SJCRH30 (cell line): ENCODE data around the gene TRIM44. TPM values are rescaled to one million over a fixed set of nuclear protein-coding genes. Genes with fewer than 3 reads are reported as not detected.

Experiments used
- DNase-seq, 2 experiments: peaks; one replicate each; pipeline ENCODE4 v3.0.0-alpha.2; 2015 to 2020
- H3K27ac ChIP-seq: fragments of 250-450 bp; sonication (Bioruptor Pico); 2 replicates; pipeline ENCODE4 v1.5.1; 2020; ENCODE audit warnings: mild to moderate bottlenecking, moderate library complexity
- H3K27me3 ChIP-seq: fragments of 250-450 bp; sonication (Bioruptor Pico); 2 replicates; pipeline ENCODE4 v1.5.1; 2020; ENCODE audit warnings: mild to moderate bottlenecking, moderate library complexity
- H3K36me3 ChIP-seq: fragments of 250-450 bp; sonication (Bioruptor Pico); 2 replicates; pipeline ENCODE4 v1.5.1; 2020; ENCODE audit warnings: mild to moderate bottlenecking, moderate library complexity
- H3K4me1 ChIP-seq: fragments of 250-450 bp; sonication (Bioruptor Pico); 2 replicates; pipeline ENCODE4 v1.5.1; 2020; ENCODE audit warnings: mild to moderate bottlenecking, moderate library complexity
- H3K4me3 ChIP-seq: fragments of 250-450 bp; sonication (Bioruptor Pico); 2 replicates; pipeline ENCODE4 v1.5.1; 2020; ENCODE audit warnings: mild to moderate bottlenecking, moderate library complexity
- H3K9me3 ChIP-seq: fragments of 250-450 bp; sonication (Bioruptor Pico); replicated peaks from 2 replicates; pipeline ENCODE4 v1.5.1; 2020; ENCODE audit warnings: mild to moderate bottlenecking, moderate library complexity
- total RNA-seq: library from RNA; depleted of rRNA; stranded (reverse); fragments of >200 nt; shearing (Covaris generic); gene quantifications from 2 replicates; pipeline ENCODE4 v1.2.3, GENCODE V29; 2014

Gene TRIM44
- total RNA-seq, 1 experiment from 2014 or later = 66.8 TPM

- 0 out of 2 replicates have a peak, but pooled peaks cover 11% of the 10 kb centered on the region for H3K36me3 ChIP-seq
- peaks cover 7% of the 10 kb centered on the region for H3K4me1 ChIP-seq
- no peak overlapping the region for H3K27ac ChIP-seq
- no peak for DNase-seq
- no peaks in the 10 kb centered on the region for H3K9me3 ChIP-seq
- H3K27me3 ChIP-seq = no peaks in the 10 kb centered on the region
- no peak overlapping the region for H3K4me3 ChIP-seq
Measured at GRCh38 chr11:35800970-35801953, 138.7 kb downstream of the TRIM44 start.

GRCh38 chr11:35802221-35802620, 139.6 kb downstream of the TRIM44 start:
- no peak overlapping the region for H3K4me3 ChIP-seq
- DNase-seq = no peak
- H3K27me3 ChIP-seq = no peaks in the 10 kb centered on the region
- H3K36me3 ChIP-seq = peaks cover 11% of the 10 kb centered on the region; the same call in 1 of the 2 replicates
- H3K4me1 ChIP-seq = no peaks in the 10 kb centered on the region
- no peaks in the 10 kb centered on the region for H3K9me3 ChIP-seq
- H3K27ac ChIP-seq = no peak overlapping the region

- peaks cover 11% of the 10 kb centered on the region; the same call in 1 of the 2 replicates for H3K36me3 ChIP-seq
- no peak for DNase-seq
Measured at GRCh38 chr11:35802672-35803071, 140.1 kb downstream of the TRIM44 start.

GRCh38 chr11:35803115-35803514, 140.5 kb downstream of the TRIM44 start:
- Histone ChIP-seq H3K4me3 (no peak overlapping the region), H3K27me3 (no peaks in the 10 kb centered on the region), H3K36me3 (peaks cover 11% of the 10 kb centered on the region; the same call in 1 of the 2 replicates), H3K27ac (no peak overlapping the region), H3K9me3 (no peaks in the 10 kb centered on the region), H3K4me1 (no peaks in the 10 kb centered on the region)
- DNase-seq = no peak

More at GRCh38 chr11:35802672-35803071, 140.1 kb downstream of the TRIM44 start:
- H3K9me3 ChIP-seq = no peaks in the 10 kb centered on the region
- no peak overlapping the region for H3K27ac ChIP-seq
- no peaks in the 10 kb centered on the region for H3K27me3 ChIP-seq
- H3K4me1 ChIP-seq = no peaks in the 10 kb centered on the region
- no peak overlapping the region for H3K4me3 ChIP-seq

- Histone ChIP-seq H3K27ac (no peak overlapping the region), H3K4me3 (no peak overlapping the region), H3K36me3 (peaks cover 14% of the 10 kb centered on the region; the same call in 1 of the 2 replicates), H3K4me1 (no peaks in the 10 kb centered on the region), H3K9me3 (no peaks in the 10 kb centered on the region), H3K27me3 (no peaks in the 10 kb centered on the region)
- DNase-seq = no peak
Measured at GRCh38 chr11:35804451-35805040, 142.0 kb downstream of the TRIM44 start.

GRCh38 chr11:35809561-35809960, 147.0 kb downstream of the TRIM44 start:
- Histone ChIP-seq H3K27me3 (no peaks in the 10 kb centered on the region), H3K27ac (no peak overlapping the region), H3K4me3 (no peak overlapping the region), H3K4me1 (no peaks in the 10 kb centered on the region), H3K36me3 (peaks cover 8% of the 10 kb centered on the region; the same call in 1 of the 2 replicates), H3K9me3 (no peaks in the 10 kb centered on the region)
- no peak for DNase-seq

- H3K27me3 ChIP-seq = no peaks in the 10 kb centered on the region
- peaks cover 8% of the 10 kb centered on the region; the same call in 1 of the 2 replicates for H3K36me3 ChIP-seq
- DNase-seq = no peak
- H3K4me1 ChIP-seq = no peaks in the 10 kb centered on the region; the same call in 1 of the 2 replicates
- no peak overlapping the region for H3K4me3 ChIP-seq
- H3K27ac ChIP-seq = no peak overlapping the region
- no peaks in the 10 kb centered on the region for H3K9me3 ChIP-seq
Measured at GRCh38 chr11:35810045-35810645, 147.6 kb downstream of the TRIM44 start.

- no peak overlapping the region for H3K27ac ChIP-seq
- no peak overlapping the region for H3K4me3 ChIP-seq
- H3K27me3 ChIP-seq = no peaks in the 10 kb centered on the region
- H3K36me3 ChIP-seq = peaks cover 8% of the 10 kb centered on the region; the same call in 1 of the 2 replicates
- no peaks in the 10 kb centered on the region for H3K9me3 ChIP-seq
- H3K4me1 ChIP-seq = no peaks in the 10 kb centered on the region; the same call in 1 of the 2 replicates
- no peak for DNase-seq
Measured at GRCh38 chr11:35811783-35812182, 149.2 kb downstream of the TRIM44 start.

- no peak for DNase-seq
- Histone ChIP-seq H3K36me3 (peaks cover 8% of the 10 kb centered on the region; the same call in 1 of the 2 replicates), H3K9me3 (no peaks in the 10 kb centered on the region), H3K27me3 (no peaks in the 10 kb centered on the region), H3K4me1 (no peaks in the 10 kb centered on the region; the same call in 1 of the 2 replicates), H3K4me3 (no peak overlapping the region), H3K27ac (no peak overlapping the region)
Measured at GRCh38 chr11:35812828-35813227, 150.3 kb downstream of the TRIM44 start.

- no peak overlapping the region for H3K27ac ChIP-seq
- DNase-seq = no peak
- H3K4me3 ChIP-seq = no peak overlapping the region
- no peaks in the 10 kb centered on the region for H3K27me3 ChIP-seq
- H3K4me1 ChIP-seq = no peaks in the 10 kb centered on the region; the same call in 1 of the 2 replicates
- H3K36me3 ChIP-seq = peaks cover 8% of the 10 kb centered on the region; the same call in 1 of the 2 replicates
- H3K9me3 ChIP-seq = no peaks in the 10 kb centered on the region
Measured at GRCh38 chr11:35814081-35814695, 151.6 kb downstream of the TRIM44 start.

- Histone ChIP-seq H3K9me3 (no peaks in the 10 kb centered on the region), H3K27ac (no peak overlapping the region), H3K4me3 (no peak overlapping the region), H3K4me1 (no peaks in the 10 kb centered on the region; the same call in 1 of the 2 replicates), H3K36me3 (peaks cover 3% of the 10 kb centered on the region; the same call in 1 of the 2 replicates), H3K27me3 (no peaks in the 10 kb centered on the region)
- no peak for DNase-seq
Measured at GRCh38 chr11:35814720-35815305, 152.2 kb downstream of the TRIM44 start.

GRCh38 chr11:35815556-35816315, 153.2 kb downstream of the TRIM44 start:
- no peak overlapping the region for H3K27ac ChIP-seq
- no peaks in the 10 kb centered on the region; the same call in 1 of the 2 replicates for H3K4me1 ChIP-seq
- H3K36me3 ChIP-seq = peaks cover 3% of the 10 kb centered on the region; the same call in 1 of the 2 replicates
- no peaks in the 10 kb centered on the region for H3K27me3 ChIP-seq
- H3K9me3 ChIP-seq = no peaks in the 10 kb centered on the region
- no peak for DNase-seq
- no peak overlapping the region for H3K4me3 ChIP-seq

- peaks cover 12% of the 10 kb centered on the region for H3K4me1 ChIP-seq
- H3K27me3 ChIP-seq = no peaks in the 10 kb centered on the region
- DNase-seq = no peak
- H3K4me3 ChIP-seq = no peak overlapping the region
- H3K36me3 ChIP-seq = peaks cover 1% of the 10 kb centered on the region; the same call in 1 of the 2 replicates
- no peak overlapping the region for H3K27ac ChIP-seq
- no peaks in the 10 kb centered on the region for H3K9me3 ChIP-seq
Measured at GRCh38 chr11:35820614-35821013, 158.0 kb downstream of the TRIM44 start.
